ENCODE data around the gene CNTNAP5.

GRCh38 chr2:124339709-124340108, 314.6 kb downstream of the CNTNAP5 start:
- no peak for TF ChIP-seq POLR2A (IDR thresholded peaks at IDR 0.05)
- no peak for TF ChIP-seq CTCF (IDR thresholded peaks at IDR 0.05)
- TF ChIP-seq EP300 (IDR thresholded peaks at IDR 0.05; ENCODE audit: low read depth) = no peak
- no peak for TF ChIP-seq POLR2AphosphoS5 (IDR thresholded peaks at IDR 0.05)
